Hematopoietic multipotent progenitor cell (in vitro differentiated cells): ENCODE results near the gene EGR2. TPM values are rescaled to one million over a fixed set of nuclear protein-coding genes. Genes with fewer than 3 reads are reported as not detected.

ENCODE experiments used
- DNase-seq, 3 donors: peaks; one replicate each; pipeline ENCODE4 v3.0.0-alpha.2; 2011 to 2015; ENCODE audit warnings: low read depth in 2 of 3, low spot score in 2 of 3
- total RNA-seq: library from RNA; depleted of rRNA; stranded (reverse); fragments of >200 nt; gene quantifications from one replicate; pipeline ENCODE4 v1.2.3, GENCODE V29; 2012

Gene EGR2
- 1.1 TPM for total RNA-seq

GRCh38 chr10:62816331-62817120 lies at the start of gene EGR2:
TSS of gene EGR2 (minus strand) at chr10:62816366. CDS start at chr10:62816029, 337 bp downstream.
- DNase-seq: peak; percentile 93 to 98 (median 95)

- DNase-seq: no peak
Measured at GRCh38 chr10:62862447-62862846, 46.3 kb upstream of the EGR2 start.

- no peak for DNase-seq
Measured at GRCh38 chr10:62861507-62861906, 45.3 kb upstream of the EGR2 start.

GRCh38 chr10:62860946-62861345 lies 44.8 kb upstream of the EGR2 start:
- peak in 1 of 3 donors; percentile 32 for DNase-seq

GRCh38 chr10:62858364-62858763 lies 42.2 kb upstream of the EGR2 start:
- DNase-seq: no peak

- no peak for DNase-seq
Measured at GRCh38 chr10:62856021-62856420, 39.9 kb upstream of the EGR2 start.

GRCh38 chr10:62853710-62854109 lies 37.5 kb upstream of the EGR2 start:
- peak in 2 of 3 donors; percentile 55 to 64 for DNase-seq

- peak in 2 of 3 donors; percentile 39 to 62 for DNase-seq
Measured at GRCh38 chr10:62852961-62853702, 37.0 kb upstream of the EGR2 start.

GRCh38 chr10:62851442-62851841 lies 35.3 kb upstream of the EGR2 start:
- DNase-seq: peak in 1 of 3 donors; percentile 40

- DNase-seq: peak in 2 of 3 donors; percentile 41 to 76
Measured at GRCh38 chr10:62850646-62851045, 34.5 kb upstream of the EGR2 start.

- DNase-seq: no peak
Measured at GRCh38 chr10:62847433-62847832, 31.3 kb upstream of the EGR2 start.

- no peak for DNase-seq
Measured at GRCh38 chr10:62844280-62845011, 28.3 kb upstream of the EGR2 start.

- no peak for DNase-seq
Measured at GRCh38 chr10:62843600-62843999, 27.4 kb upstream of the EGR2 start.

- no peak for DNase-seq
Measured at GRCh38 chr10:62842983-62843382, 26.8 kb upstream of the EGR2 start.

GRCh38 chr10:62839590-62839989 lies 23.4 kb upstream of the EGR2 start:
- no peak for DNase-seq

- no peak for DNase-seq
Measured at GRCh38 chr10:62831346-62831745, 15.2 kb upstream of the EGR2 start.

GRCh38 chr10:62830679-62831078 lies 14.5 kb upstream of the EGR2 start:
- DNase-seq: no peak

- no peak for DNase-seq
Measured at GRCh38 chr10:62829622-62830021, 13.5 kb upstream of the EGR2 start.

GRCh38 chr10:62826273-62826672 lies 10.1 kb upstream of the EGR2 start:
- DNase-seq: no peak

GRCh38 chr10:62820586-62820985 lies 4.4 kb upstream of the EGR2 start:
- no peak for DNase-seq
